HG03521 (cell line): ENCODE data around the gene CDSN.
"Not testable (repeated sequence)": the region's sequence is repeated elsewhere in the genome, so short reads cannot be mapped to it uniquely, and the experiment has no call there.

Experiments used
- ATAC-seq: cut with Tn5 transposase; IDR thresholded peaks from one replicate; pipeline ENCODE4 v1.9.1; 2021; ENCODE audit warnings: mild to moderate bottlenecking, moderate library complexity; ENCODE audit not compliant: unreplicated experiment

Gene CDSN

DNA sequence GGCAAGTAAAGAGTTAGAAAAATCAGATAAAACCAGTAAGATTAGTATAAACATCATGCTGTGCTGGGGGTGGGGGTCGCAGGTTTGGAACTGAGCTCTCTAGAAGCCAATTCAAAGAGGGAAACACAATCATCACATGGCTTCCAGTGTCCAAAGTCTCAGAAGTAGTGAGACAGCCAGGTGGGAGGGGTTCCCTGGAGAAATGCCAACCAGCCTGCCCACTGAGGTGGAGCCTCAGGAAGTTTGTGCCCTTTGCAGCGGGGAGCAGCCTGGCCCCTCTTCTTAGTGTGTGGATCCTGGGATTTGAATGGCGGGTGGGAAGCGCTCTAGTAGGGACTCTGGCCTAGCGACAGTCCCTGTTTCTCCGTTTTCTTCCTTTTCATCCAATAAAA is 29.3 kb downstream of the CDSN start:
- ATAC-seq: no peak

DNA sequence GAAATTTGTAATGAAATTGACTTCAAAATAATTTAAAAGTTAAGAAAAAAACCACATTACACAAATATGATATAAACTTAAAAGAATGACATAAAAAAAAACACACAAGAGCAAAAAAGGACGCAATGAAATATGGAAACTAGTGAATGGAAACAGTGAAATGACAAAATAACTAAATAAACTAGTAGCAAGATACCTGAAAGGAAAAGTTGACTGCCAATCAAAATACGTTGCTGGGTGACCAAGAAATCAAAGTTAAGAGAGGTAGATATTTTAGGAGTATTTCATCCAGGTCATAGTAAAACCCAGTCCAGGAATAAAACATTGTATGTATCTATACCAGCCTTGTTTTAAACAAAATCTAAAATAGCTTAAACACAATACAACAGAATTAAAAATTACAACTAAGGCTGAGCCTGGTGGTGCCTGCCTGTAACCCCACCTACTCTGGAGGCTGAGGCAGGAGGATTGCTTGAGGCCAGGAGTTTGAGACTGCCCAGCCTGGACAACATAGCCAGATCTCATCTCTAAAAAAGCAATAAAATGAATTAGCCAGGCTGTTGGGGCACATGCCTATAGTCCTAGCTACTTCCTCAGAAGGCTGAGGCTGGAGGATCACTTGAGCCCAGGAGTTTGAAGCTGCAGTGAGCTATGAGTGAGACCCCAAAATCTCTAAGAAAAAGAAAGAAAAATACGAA is 29.8 kb downstream of the CDSN start:
- no peak for ATAC-seq

DNA sequence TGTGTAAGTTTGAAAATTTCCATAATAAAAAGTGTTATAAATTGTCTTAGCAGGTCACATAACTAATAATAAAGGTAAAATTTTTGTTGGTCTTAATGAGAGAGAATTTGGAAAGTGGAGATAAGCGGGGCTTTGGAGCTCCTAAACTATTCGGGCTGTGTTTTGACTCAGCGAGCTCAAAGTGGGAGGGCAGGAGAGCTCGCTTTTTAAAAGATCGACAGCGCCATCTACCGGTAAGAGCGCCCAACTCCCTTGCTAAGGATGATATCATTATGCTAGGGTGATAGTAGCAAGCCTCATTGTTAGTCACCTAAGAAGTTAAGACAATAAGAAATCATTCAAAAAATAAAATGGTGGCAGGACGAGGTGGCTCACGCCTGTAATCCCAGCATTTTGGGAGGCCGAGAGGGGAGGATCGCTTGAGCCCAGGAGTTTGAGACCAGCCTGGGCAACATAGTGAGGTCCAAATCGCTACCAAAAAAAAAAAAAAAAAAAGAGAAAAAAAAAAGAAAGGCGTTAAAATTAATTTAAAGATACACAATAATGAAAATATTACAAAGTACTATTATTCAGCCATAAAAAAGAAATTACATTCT is 32.7 kb downstream of the CDSN start:
- ATAC-seq: no peak

DNA sequence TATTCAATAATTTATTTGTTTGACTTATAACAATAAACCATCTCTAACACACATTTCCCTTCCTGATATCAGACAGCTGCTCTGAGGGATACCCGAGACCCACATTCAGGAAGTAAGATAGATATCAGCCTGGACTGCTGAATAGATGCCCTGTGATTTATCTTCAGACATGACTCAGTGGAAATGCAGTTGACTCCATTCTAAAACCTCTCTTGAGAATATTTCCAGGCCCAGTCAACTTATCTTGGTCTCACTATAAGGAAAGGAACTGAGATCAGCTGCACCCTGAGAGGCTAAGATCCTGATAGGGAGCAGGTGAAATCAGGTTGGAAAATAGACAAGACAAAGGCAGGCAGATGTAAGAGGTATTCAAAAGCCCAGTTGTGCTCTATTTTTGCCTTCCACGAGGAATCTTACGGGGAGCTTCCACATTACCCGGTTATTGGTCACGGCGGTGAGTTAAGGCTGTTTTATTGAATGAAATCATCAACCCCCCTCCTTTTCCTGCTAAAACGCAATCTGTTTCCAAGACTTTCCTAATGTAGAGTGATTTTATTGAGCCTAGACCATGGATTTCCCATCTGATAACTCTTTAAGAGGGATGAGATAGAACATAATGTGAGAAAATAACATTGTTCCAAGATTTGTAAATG is 33.3 kb downstream of the CDSN start:
- ATAC-seq: no peak

DNA sequence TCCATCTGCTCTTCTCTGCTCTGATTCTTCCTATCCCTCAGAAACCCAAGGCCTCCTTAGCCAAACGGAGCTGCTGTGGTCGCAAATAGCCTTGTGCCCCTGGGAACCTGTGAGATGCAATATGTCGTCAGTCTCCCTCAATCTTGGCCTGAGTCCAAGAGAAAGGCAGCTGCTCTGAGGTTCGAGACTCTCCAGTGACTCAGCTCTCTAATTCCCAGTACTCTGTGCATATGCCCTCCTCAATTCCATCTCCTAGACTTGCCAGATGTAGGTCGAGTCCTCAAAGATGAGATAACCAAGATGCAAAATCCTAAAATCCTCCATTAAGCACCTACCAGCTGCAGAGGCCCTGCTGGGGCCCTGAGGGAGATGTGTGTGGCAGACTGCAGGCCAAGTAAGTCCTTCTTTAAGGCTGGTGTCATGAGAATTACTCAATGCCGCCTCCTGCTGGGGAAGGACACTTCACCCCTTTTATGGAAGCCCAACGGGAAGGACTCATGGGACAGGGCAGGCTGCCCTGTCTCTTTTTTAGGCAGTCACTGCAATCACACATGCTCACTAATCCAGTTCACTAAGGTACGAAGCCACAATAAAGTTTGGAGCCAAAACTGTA is 36.4 kb downstream of the CDSN start:
- no peak for ATAC-seq

DNA sequence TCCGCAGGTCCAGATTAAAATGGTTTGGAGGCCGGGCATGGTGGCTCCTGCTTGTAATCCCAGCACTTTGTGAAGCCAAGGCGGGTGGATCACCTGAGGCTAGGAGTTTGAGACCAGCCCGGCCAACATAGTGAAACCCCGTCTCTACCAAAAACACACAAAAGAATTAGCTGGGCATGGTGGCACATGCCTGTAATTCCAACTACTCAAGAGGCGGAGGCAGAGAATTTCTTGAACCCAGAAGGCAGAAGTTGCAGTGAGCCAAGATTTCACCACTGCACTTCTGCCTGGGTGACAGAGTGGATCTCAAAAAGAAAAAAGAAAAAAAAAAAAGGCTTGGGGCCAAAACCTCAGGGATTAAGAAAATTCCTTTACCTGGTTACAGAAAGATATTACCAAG is 38.4 kb downstream of the CDSN start:
- ATAC-seq: no peak

DNA sequence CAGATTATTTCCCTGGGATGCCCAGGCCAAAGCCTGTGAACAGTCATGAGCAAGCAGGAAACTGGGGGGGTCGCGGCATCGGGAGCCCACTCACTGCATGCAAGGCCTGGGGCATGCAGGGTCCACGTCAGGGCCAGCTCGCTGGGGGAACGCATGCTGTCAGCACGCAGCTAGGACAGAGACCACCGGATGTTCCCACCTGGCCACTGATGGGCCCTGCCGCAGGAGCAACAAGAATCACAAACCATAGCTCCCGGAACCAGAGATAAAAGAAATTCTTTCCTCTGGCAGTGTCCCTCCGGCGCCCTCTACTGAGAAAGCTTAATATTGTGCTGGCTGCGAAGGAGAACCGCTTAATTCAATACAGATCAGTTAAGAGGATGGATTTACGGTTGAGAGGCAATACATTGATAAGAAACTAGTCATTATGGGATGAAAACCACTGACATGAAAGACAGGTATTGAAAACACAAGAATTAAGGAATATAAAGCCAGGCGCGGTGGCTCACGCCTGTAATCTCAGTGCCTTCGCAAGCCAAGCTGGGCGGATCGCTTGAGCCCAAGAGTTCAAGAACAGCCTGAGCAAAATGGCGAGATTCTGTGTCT is 40.5 kb downstream of the CDSN start:
- ATAC-seq: no peak

DNA sequence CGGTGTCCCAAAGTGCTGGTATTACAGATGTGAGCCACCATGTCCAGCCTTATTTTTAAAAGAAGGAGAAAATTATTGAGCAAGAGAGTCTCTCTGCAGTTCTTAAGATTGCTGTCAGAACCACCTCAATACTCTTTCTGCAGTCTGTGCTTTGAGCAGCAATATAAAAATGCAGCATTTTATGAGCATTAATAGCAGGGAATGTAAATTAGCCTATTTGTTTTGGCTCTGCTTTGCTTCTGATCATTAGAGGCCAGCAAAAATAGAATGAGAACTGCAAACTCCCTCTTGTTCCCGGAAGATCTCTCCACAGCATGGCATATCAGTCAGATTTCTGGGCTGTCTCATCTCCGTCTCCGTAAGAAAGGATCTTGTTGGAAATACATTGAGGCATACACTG is 43.6 kb downstream of the CDSN start:
- ATAC-seq: no peak

DNA sequence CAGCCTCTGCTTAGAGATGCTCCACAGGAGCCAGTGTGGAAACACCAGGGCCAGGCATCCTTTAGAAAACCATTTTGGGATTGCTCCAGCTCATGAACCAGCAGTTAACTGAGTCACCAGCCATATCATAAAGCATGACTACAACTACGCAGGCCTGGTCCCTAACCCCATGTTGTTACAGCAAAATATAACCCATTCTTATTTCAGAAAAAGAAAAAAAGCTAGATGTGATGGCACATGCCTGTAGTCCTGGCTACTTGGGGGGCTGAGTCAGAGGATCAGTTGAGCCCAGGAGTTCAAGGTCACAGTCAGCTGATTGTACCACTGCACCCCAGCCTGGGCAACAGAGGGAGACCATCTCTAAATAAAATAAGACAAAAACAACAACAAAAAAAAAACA is 44.7 kb downstream of the CDSN start:
- no peak for ATAC-seq

DNA sequence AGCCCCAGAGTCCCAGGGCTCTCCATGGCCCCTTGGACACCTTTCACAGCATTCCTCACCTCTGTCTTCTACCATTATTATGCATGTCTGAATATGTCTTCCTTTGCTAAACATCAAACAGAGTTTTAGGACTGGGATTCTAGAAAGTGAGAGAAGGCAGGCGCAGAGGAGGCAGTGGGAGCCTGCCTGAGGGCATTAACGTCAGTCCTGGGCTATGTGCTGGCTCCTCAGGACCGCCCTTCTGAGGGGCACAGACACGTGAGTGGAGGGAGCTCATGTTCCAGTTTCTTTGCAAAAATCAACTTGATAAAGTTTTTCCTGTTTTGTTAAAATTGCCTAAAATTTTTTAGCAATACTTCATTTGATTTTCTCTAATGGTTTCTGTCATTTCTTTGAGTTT is 45.8 kb downstream of the CDSN start:
- ATAC-seq: no peak

DNA sequence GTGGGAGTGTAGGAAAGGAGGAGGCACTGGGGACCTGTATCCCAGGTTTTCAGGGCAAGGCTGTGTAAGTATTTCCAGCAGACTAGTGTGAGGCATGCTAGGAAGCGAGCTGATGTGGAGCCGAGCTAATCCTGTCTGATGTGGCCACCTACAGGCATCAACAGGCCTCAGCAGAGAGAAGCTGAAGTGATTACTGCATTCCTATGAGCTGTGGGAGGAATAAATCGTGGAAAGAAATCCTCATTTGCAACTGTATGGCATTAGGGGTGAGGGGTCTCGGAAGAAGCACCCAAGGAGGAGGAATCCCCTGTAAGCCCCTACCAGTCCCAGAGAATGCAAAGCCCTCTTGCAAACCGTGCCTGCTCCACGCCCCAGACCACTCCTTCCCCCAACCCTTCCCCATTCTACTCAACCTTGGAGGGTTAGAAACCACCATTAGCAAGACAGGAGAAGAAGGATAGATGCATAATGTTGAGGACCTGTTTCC is 49.5 kb downstream of the CDSN start:
- ATAC-seq: no peak

DNA sequence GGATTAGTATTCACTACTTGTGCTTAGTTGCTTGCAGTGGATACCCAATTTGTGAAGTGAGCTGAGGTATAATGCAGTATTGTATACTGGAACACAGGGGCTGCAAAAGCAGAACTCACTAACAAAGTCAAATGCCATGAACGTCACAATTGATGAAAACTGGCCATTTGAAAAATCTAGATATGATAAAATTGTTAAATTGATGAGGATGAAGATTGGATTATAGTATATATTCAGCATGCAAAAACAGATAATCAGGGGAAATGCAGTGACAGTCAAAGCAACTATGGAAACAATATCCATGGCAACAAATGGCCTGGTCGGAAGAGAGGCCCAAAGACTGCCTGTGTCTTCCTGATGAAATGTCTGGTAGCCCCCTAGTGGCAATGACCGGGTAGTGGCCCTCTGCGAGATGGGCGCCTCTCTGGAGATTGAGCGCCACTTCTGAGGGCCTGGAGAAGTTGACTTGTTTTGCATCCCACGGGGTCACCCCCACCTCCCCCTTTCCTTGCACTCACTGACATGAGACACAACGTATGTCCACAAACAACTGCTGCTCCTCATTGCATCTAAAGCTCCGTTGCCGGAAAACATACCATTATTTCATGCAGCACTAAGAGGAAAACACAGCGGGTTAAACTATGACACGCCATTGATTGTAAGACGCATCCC is 51.4 kb downstream of the CDSN start:
- ATAC-seq: peak; percentile 51

DNA sequence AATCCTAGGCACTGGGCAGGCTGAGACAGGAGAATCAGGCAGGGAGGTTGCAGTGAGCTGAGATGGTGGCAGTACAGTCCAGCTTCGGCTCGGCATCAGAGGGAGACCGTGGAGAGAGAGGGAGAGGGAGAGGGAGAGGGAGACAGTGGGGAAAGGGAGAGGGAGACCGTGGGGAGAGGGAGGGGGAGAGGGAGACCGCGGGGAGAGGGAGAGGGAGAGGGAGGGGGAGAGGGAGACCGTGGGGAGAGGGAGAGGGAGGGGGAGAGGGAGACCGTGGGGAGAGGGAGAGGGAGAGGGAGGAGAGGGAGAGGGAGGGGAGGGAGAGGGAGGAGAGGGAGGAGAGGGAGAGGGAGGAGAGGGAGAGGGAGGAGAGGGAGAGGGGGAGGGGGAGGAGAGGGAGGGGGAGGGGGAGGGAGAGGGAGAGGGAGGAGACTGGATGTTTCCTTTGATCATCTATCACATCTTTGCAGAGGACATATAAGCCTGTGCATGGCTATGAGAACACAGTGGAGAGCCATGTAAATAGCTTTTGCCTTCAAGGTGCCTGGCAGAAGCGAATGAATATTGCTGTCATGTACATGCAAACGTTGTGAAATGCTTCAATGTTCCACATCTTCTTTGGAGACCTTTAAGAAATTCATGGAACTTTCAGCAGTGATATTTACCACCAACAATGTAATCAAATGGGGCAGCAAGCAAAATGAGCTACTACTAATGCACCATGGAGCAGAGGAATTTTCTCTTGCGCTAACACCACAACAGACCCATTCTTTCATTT is 52.2 kb downstream of the CDSN start:
- not testable (repeated sequence) for ATAC-seq

DNA sequence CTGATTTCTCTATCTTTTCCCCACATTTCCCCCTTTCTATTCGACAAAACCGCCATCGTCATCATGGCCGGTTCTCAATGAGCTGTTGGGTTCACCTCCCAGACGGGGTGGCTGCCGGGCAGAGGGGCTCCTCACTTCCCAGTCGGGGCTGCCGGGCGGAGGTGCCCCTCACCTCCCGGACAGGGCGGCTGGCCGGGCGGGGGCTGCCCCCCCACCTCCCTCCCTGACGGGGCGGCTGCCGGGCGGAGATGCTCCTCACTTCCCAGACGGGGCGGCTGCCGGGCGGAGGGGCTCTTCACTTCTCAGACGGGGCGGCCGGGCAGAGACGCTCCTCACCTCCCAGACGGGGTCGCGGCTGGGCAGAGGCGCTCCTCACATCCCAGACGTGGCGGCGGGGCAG is 53.2 kb downstream of the CDSN start:
- ATAC-seq: not testable (repeated sequence)

DNA sequence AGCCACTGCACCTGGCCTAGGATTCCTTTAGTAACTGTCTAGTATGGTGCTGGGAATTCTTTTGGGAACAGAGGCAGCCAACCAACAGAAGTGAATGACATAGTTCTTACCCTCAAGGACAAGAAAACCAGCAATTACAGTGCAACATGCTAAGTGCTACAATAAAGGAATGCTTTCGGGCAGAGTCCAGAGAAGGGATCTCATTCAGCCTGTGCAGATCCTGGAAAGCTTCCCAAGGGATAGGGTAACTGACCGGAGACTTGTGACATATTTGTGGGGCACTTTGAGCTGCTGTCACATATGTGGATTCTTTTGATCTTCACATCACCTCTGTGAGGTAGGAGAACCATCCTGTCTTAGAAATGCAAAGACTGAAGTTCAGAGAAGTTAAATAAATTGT is 54.7 kb downstream of the CDSN start:
- ATAC-seq: no peak
